Measurements from ENCODE around the gene ATP9B. TPM values are rescaled to one million over a fixed set of nuclear protein-coding genes. Genes with fewer than 3 reads are reported as not detected.

The ATP9B gene
- total RNA-seq, 1 experiment from 2014 or later = 17.9 TPM

GRCh38 chr18:79413025-79413424 lies 343.8 kb downstream of the ATP9B start:
- TF ChIP-seq EZH2 (IDR thresholded peaks at IDR 0.05; ENCODE audit: borderline replicate concordance, low read depth, low read length, poor library complexity, severe bottlenecking) (no peak), CTCF (conservative IDR thresholded peaks at IDR 0.05; ENCODE audit: low read depth, low read length) (no peak)
- Histone ChIP-seq H3K27me3 (replicated peaks; ENCODE audit: insufficient read depth, low read depth, low read length, poor library complexity) (no peaks in the 10 kb centered on the region), H3K4me1 (ENCODE audit: insufficient read depth, low read length, poor library complexity, severe bottlenecking) (peaks cover 9% of the 10 kb centered on the region), H3K4me3 (ENCODE audit: low read depth, low read length, poor library complexity, severe bottlenecking) (no peak overlapping the region), H3K36me3 (ENCODE audit: insufficient read depth, low read length, poor library complexity, severe bottlenecking) (no peaks in the 10 kb centered on the region), H3K9me3 (ENCODE audit: low read depth, low read length, poor library complexity, severe bottlenecking) (no peaks in the 10 kb centered on the region), H3K27ac (ENCODE audit: low read depth, low read length, poor library complexity, severe bottlenecking) (no peak overlapping the region)
- intact Hi-C loops (cut with micrococcal nuclease; ENCODE audit: unreplicated experiment) = no loop called here
- no TSS peak for BruUV-seq (replicated peaks)
- no peak for DNase-seq (ENCODE audit: low spot score)
- POLR2A ChIA-PET (ENCODE audit: low non-redundant PET) = no interaction called here
- CTCF ChIA-PET = no interaction called here

GRCh38 chr18:79413426-79413825 lies 344.2 kb downstream of the ATP9B start:
- TF ChIP-seq CTCF (conservative IDR thresholded peaks at IDR 0.05; ENCODE audit: low read depth, low read length) (no peak), EZH2 (IDR thresholded peaks at IDR 0.05; ENCODE audit: borderline replicate concordance, low read depth, low read length, poor library complexity, severe bottlenecking) (no peak)
- no peak overlapping the region for H3K4me3 ChIP-seq (ENCODE audit: low read depth, low read length, poor library complexity, severe bottlenecking)
- H3K27ac ChIP-seq (ENCODE audit: low read depth, low read length, poor library complexity, severe bottlenecking) = no peak overlapping the region
- POLR2A ChIA-PET (ENCODE audit: low non-redundant PET) = no interaction called here
- CTCF ChIA-PET = no interaction called here
- peaks cover 9% of the 10 kb centered on the region for H3K4me1 ChIP-seq (ENCODE audit: insufficient read depth, low read length, poor library complexity, severe bottlenecking)
- intact Hi-C loops (cut with micrococcal nuclease; ENCODE audit: unreplicated experiment) = no loop called here
- no peaks in the 10 kb centered on the region for H3K36me3 ChIP-seq (ENCODE audit: insufficient read depth, low read length, poor library complexity, severe bottlenecking)
- BruUV-seq (replicated peaks) = no TSS peak
- no peak for DNase-seq (ENCODE audit: low spot score)
- no peaks in the 10 kb centered on the region for H3K9me3 ChIP-seq (ENCODE audit: low read depth, low read length, poor library complexity, severe bottlenecking)
- H3K27me3 ChIP-seq (replicated peaks; ENCODE audit: insufficient read depth, low read depth, low read length, poor library complexity) = no peaks in the 10 kb centered on the region

GRCh38 chr18:79413901-79414300 lies 344.7 kb downstream of the ATP9B start:
- H3K36me3 ChIP-seq (ENCODE audit: insufficient read depth, low read length, poor library complexity, severe bottlenecking) = no peaks in the 10 kb centered on the region
- intact Hi-C loops (cut with micrococcal nuclease; ENCODE audit: unreplicated experiment) = no loop called here
- H3K27ac ChIP-seq (ENCODE audit: low read depth, low read length, poor library complexity, severe bottlenecking) = no peak overlapping the region
- no peaks in the 10 kb centered on the region for H3K9me3 ChIP-seq (ENCODE audit: low read depth, low read length, poor library complexity, severe bottlenecking)
- H3K4me1 ChIP-seq (ENCODE audit: insufficient read depth, low read length, poor library complexity, severe bottlenecking) = peaks cover 9% of the 10 kb centered on the region
- ChIA-PET POLR2A (ENCODE audit: low non-redundant PET) (no interaction called here), CTCF (no interaction called here)
- H3K27me3 ChIP-seq (replicated peaks; ENCODE audit: insufficient read depth, low read depth, low read length, poor library complexity) = no peaks in the 10 kb centered on the region
- no peak for TF ChIP-seq EZH2 (IDR thresholded peaks at IDR 0.05; ENCODE audit: borderline replicate concordance, low read depth, low read length, poor library complexity, severe bottlenecking)
- no peak for TF ChIP-seq CTCF (conservative IDR thresholded peaks at IDR 0.05; ENCODE audit: low read depth, low read length)
- no peak for DNase-seq (ENCODE audit: low spot score)
- H3K4me3 ChIP-seq (ENCODE audit: low read depth, low read length, poor library complexity, severe bottlenecking) = no peak overlapping the region
- no TSS peak for BruUV-seq (replicated peaks)

Measured in A673 (cell line).